HG03442 (cell line): ENCODE results near the gene ARHGAP15.

Experiments
- ATAC-seq: cut with Tn5 transposase; IDR thresholded peaks from one replicate; pipeline ENCODE4 v1.9.1; 2021; ENCODE audit warnings: mild to moderate bottlenecking, moderate library complexity; ENCODE audit not compliant: unreplicated experiment

Gene ARHGAP15

GRCh38 chr2:143334837-143335236, 205.6 kb downstream of the ARHGAP15 start:
- ATAC-seq = no peak

GRCh38 chr2:143336719-143337210, 207.5 kb downstream of the ARHGAP15 start:
- ATAC-seq = no peak

- no peak for ATAC-seq
Observed at GRCh38 chr2:143341478-143341877, 212.3 kb downstream of the ARHGAP15 start.

GRCh38 chr2:143344780-143345179, 215.6 kb downstream of the ARHGAP15 start:
- no peak for ATAC-seq

- no peak for ATAC-seq
Observed at GRCh38 chr2:143345887-143346787, 216.9 kb downstream of the ARHGAP15 start.

GRCh38 chr2:143347271-143347695, 218.1 kb downstream of the ARHGAP15 start:
- ATAC-seq = no peak

GRCh38 chr2:143347901-143348414, 218.7 kb downstream of the ARHGAP15 start:
- ATAC-seq = no peak

GRCh38 chr2:143354050-143354750, 225.0 kb downstream of the ARHGAP15 start:
- ATAC-seq = no peak

GRCh38 chr2:143355870-143356269, 226.7 kb downstream of the ARHGAP15 start:
- no peak for ATAC-seq

GRCh38 chr2:143356336-143356735, 227.1 kb downstream of the ARHGAP15 start:
- no peak for ATAC-seq

GRCh38 chr2:143356736-143357446, 227.7 kb downstream of the ARHGAP15 start:
- no peak for ATAC-seq

GRCh38 chr2:143357966-143358365, 228.7 kb downstream of the ARHGAP15 start:
- no peak for ATAC-seq

GRCh38 chr2:143361346-143361745, 232.1 kb downstream of the ARHGAP15 start:
- no peak for ATAC-seq

- no peak for ATAC-seq
Observed at GRCh38 chr2:143371616-143372015, 242.4 kb downstream of the ARHGAP15 start.

- ATAC-seq = no peak
Observed at GRCh38 chr2:143375384-143375880, 246.2 kb downstream of the ARHGAP15 start.

GRCh38 chr2:143378996-143379395, 249.8 kb downstream of the ARHGAP15 start:
- no peak for ATAC-seq

GRCh38 chr2:143379955-143380354, 250.7 kb downstream of the ARHGAP15 start:
- no peak for ATAC-seq

- no peak for ATAC-seq
Observed at GRCh38 chr2:143382573-143382972, 253.4 kb downstream of the ARHGAP15 start.

GRCh38 chr2:143383016-143383415, 253.8 kb downstream of the ARHGAP15 start:
- no peak for ATAC-seq

- no peak for ATAC-seq
Observed at GRCh38 chr2:143384111-143384510, 254.9 kb downstream of the ARHGAP15 start.

- ATAC-seq = no peak
Observed at GRCh38 chr2:143390171-143390570, 261.0 kb downstream of the ARHGAP15 start.
